OCI-LY3 (cell line): ENCODE measurements around the gene DCC.

ENCODE experiments used
- CTCF ChIP-seq: fragments of 200-600, 300-600 bp; sonication (generic); IDR thresholded peaks from 2 replicates; pipeline ENCODE4 v1.5.1; 2014; ENCODE audit warnings: antibody characterized with exemption, low read length, low read depth
- EZH2phosphoT487 ChIP-seq: fragments of 200-600 bp; shearing (Covaris generic); IDR thresholded peaks from 2 replicates; pipeline ENCODE4 v1.6.1; 2018; ENCODE audit warnings: antibody characterized with exemption, mixed run types, low read depth

GRCh38 chr18:52700116-52700515, 360.1 kb downstream of the DCC start:
- TF ChIP-seq CTCF, result no peak
- TF ChIP-seq EZH2phosphoT487, result no peak
